ENCODE measurements around the gene OR6B1.
"Not testable (repeated sequence)": the region's sequence is repeated elsewhere in the genome, so short reads cannot be mapped to it uniquely, and the experiment has no call there.

Gene OR6B1

DNA sequence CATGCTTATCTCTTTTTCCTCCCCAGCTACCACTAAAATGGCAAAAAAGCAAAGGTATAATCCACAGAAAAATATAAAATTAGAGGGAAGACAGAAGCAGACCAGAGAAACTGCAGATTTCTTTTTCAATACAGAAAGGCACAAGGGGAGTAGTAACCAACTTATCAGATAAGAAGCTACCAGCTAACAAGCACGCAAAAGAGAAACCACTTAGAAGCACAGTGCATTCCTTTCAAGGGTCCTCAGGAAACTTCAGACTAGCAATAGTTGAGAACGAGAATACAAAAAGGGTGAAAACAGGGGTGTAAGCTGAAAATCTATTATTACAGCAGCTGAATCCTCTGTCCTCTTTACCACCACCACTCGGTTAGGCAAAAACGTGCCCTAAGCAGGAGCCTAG is 38.8 kb downstream of the OR6B1 start:
- DNase-seq, result no peak

DNA sequence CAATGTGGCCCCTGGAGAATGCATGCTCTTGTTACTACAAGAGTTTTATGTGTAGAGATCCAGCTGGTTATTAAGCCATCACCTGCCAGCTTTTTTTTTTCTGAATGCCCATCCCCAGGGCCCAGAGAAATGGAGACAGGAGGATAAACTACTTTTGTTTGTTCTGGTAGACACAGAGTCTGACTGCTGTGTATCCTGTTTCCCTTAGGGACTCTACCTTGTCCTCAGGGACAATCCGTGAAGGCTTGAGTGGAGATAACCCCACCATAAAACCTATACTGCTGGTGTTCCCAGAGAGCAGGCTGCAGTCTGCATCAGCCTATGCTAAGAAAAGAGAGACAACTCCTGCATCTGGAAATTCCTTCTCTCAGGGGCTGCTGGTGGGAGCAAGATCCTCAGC is 48.5 kb downstream of the OR6B1 start, which contains the start of gene OR2A5:
OR2A5 (plus strand) TSS at position 301 of the 400 bp plus-strand sequence. CDS start 1,454 bp downstream, outside the sequence.
- no peak for DNase-seq

DNA sequence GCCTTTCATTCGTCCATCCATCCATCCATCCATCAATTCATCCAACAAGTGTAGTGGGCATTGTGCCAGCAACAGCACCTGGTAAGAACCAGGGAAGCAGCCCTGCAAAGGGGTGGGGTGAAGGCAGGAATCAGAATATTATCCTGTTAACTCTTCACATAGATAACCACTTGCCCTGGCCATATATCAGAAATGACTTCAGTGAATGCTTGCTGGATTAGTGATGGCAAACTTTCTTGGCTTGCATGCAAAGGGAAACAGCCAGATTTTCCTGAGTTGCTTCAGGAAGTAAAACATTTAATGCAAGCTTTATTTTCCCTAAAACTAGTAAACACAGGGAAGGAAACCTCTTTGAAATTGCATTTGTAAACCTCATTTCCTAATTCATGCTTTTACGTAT is 49.4 kb downstream of the OR6B1 start:
- no peak for DNase-seq

DNA sequence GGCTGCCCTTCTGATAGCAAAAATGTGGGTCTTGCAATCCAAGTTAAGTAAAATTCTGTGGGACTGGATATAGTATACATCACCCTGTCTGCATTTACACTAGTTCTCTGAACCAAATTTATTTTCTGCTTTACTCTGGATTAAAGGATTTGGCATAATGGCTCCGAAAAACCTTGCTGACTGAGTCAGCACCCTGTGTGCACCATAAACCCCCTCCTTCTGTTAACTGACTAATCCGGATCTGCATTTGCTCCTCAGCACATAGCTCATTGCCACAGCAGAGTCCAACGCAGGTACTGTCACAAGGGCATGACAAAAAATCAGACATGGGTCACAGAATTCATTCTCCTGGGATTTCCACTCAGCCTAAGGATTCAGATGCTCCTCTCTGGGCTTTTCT is 50.0 kb downstream of the OR6B1 start:
- DNase-seq, result no peak

DNA sequence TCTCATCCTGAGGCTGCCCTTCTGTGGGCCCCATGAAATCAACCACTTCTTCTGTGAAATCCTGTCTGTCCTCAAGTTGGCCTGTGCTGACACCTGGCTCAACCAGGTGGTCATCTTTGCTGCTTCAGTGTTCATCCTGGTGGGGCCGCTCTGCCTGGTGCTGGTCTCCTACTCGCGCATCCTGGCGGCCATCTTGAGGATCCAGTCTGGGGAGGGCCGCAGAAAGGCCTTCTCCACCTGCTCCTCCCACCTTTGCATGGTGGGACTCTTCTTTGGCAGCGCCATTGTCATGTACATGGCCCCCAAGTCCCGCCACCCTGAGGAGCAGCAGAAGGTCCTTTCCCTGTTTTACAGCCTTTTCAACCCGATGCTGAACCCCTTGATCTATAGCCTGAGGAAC is 50.8 kb downstream of the OR6B1 start:
- not testable (repeated sequence) for DNase-seq

DNA sequence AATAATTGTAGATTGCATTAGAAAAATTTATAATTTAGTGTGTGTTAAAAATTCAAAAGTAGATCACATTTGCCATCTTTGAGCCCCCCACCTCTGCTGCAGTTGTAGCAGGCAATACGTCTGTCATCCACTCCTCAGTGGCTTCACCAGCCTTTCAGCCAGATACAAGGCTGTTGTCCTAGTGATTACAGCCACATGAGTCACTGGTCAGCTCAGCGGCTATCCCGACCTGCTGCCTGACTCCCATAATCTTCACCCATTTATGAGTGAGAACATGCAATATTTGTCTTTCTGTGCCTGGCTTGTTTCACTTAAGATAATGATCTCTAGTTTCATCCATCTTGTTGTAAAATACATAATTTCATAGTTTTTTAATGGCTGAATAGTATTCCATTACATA is 57.8 kb downstream of the OR6B1 start:
- DNase-seq, result no peak
